IMR-90 (cell line): ENCODE data around the gene KLC4. TPM values are rescaled to one million over a fixed set of nuclear protein-coding genes. Genes with fewer than 3 reads are reported as not detected.

Source experiments
- ATAC-seq: fragments of 200-7000 bp; cut with Tn5 transposase; 2 replicates; pipeline ENCODE4 v1.9.1; 2020; ENCODE audit warnings: low read depth, mild to moderate bottlenecking, moderate library complexity
- BruUV-seq: library from RNA; stranded (reverse); fragments of 400-500 nt; replicated peaks from 2 replicates; lab custom pipeline; 2021; lab: Mats Ljungman, UMichigan
- CTCF ChIA-PET: fragments of 300-600 bp; formaldehyde crosslinking; extraction: SDS; loops from one replicate; lab custom pipeline; 2021; ENCODE audit warnings: antibody characterized with exemption; lab: Yijun Ruan, JAX
- POLR2A ChIA-PET: fragments of 300-600 bp; sonication (Branson Sonifier 250); formaldehyde crosslinking; loops from one replicate; lab custom pipeline; 2022; ENCODE audit warnings: antibody characterized with exemption; ENCODE audit not compliant: unreplicated experiment; lab: Charles Lee
- DNase-seq: peaks from one replicate; pipeline ENCODE4 v3.0.0; 2013
- H2AFZ ChIP-seq: replicated peaks from 2 replicates; pipeline ENCODE3; 2013; ENCODE audit warnings: low read length, mild to moderate bottlenecking; ENCODE audit not compliant: poor library complexity
- H2AK5ac ChIP-seq: 2 replicates; pipeline ENCODE4 v1.6.1; 2013; ENCODE audit warnings: low read depth, low read length, inconsistent platforms
- H2AK9ac ChIP-seq: replicated peaks from 2 replicates; pipeline ENCODE3; 2013; ENCODE audit warnings: mild to moderate bottlenecking, low read depth, low read length, moderate library complexity; ENCODE audit not compliant: poor library complexity
- H2BK120ac ChIP-seq: 2 replicates; pipeline ENCODE4 v1.6.1; 2013; ENCODE audit warnings: low read depth, low read length, inconsistent platforms
- H2BK15ac ChIP-seq: 3 replicates; pipeline ENCODE4 v1.6.1; 2013; ENCODE audit warnings: low read depth, low read length, inconsistent platforms
- H2BK20ac ChIP-seq: 2 replicates; pipeline ENCODE4 v1.6.1; 2013; ENCODE audit warnings: low read depth, mild to moderate bottlenecking, inconsistent platforms, low read length, moderate library complexity
- H2BK5ac ChIP-seq: 2 replicates; pipeline ENCODE4 v1.6.1; 2013; ENCODE audit warnings: mild to moderate bottlenecking, low read depth, low read length, inconsistent platforms; ENCODE audit not compliant: poor library complexity, severe bottlenecking
- H3K14ac ChIP-seq: replicated peaks from 2 replicates; pipeline ENCODE4 v1.6.1; 2013; ENCODE audit warnings: low read depth, low read length, inconsistent platforms
- H3K18ac ChIP-seq: 2 replicates; pipeline ENCODE4 v1.6.1; 2013; ENCODE audit warnings: low read depth, low read length, control low read depth
- H3K23ac ChIP-seq: 2 replicates; pipeline ENCODE4 v1.6.1; 2013; ENCODE audit warnings: low read depth, low read length, inconsistent platforms
- H3K27ac ChIP-seq: 2 replicates; pipeline ENCODE4 v1.5.1; 2013; ENCODE audit warnings: mild to moderate bottlenecking, control low read depth, low read length; ENCODE audit not compliant: insufficient read depth
- H3K27me3 ChIP-seq: 2 replicates; pipeline ENCODE4 v1.6.1; 2013; ENCODE audit warnings: low read length; ENCODE audit not compliant: control insufficient read depth, insufficient read depth
- H3K36me3 ChIP-seq: 2 replicates; pipeline ENCODE4 v1.6.1; 2013; ENCODE audit warnings: low read length, mixed read lengths; ENCODE audit not compliant: control insufficient read depth, insufficient read depth
- H3K4ac ChIP-seq: 2 replicates; pipeline ENCODE4 v1.6.1; 2013; ENCODE audit warnings: low read depth, low read length, inconsistent platforms
- H3K4me1 ChIP-seq: 2 replicates; pipeline ENCODE4 v1.6.1; 2013; ENCODE audit warnings: low read length, mixed read lengths; ENCODE audit not compliant: control insufficient read depth, insufficient read depth
- H3K4me2 ChIP-seq: 2 replicates; pipeline ENCODE4 v1.6.1; 2013; ENCODE audit warnings: low read depth, mild to moderate bottlenecking, control low read depth, low read length, moderate library complexity
- H3K4me3 ChIP-seq: 2 replicates; pipeline ENCODE4 v1.5.1; 2013; ENCODE audit warnings: low read depth, mild to moderate bottlenecking, control low read depth, low read length, moderate library complexity; ENCODE audit not compliant: insufficient read depth
- H3K56ac ChIP-seq: 2 replicates; pipeline ENCODE4 v1.6.1; 2013; ENCODE audit warnings: low read length, inconsistent platforms; ENCODE audit not compliant: insufficient read depth; ENCODE audit errors: extremely low read depth
- H3K79me1 ChIP-seq, 2 experiments: 2 replicates each; pipeline ENCODE4 v1.6.1; 2013; ENCODE audit warnings: low read length in 2 of 2, inconsistent platforms in 1 of 2, low read depth in 1 of 2
- H3K9ac ChIP-seq: 2 replicates; pipeline ENCODE4 v1.6.1; 2013; ENCODE audit warnings: low read depth, low read length, control low read depth
- H3K9me1 ChIP-seq: 2 replicates; pipeline ENCODE4 v1.6.1; 2013; ENCODE audit warnings: low read length, inconsistent platforms; ENCODE audit not compliant: insufficient read depth
- H3K9me3 ChIP-seq: 2 replicates; pipeline ENCODE4 v1.6.1; 2013; ENCODE audit warnings: low read length; ENCODE audit not compliant: control insufficient read depth, insufficient read depth
- H4K20me1 ChIP-seq: 2 replicates; pipeline ENCODE4 v1.6.1; 2013; ENCODE audit warnings: low read length, inconsistent platforms; ENCODE audit not compliant: insufficient read depth
- H4K5ac ChIP-seq: 2 replicates; pipeline ENCODE4 v1.6.1; 2013; ENCODE audit warnings: mild to moderate bottlenecking, low read depth, low read length, control low read depth
- H4K8ac ChIP-seq, 2 experiments: 2 replicates each; pipeline ENCODE4 v1.6.1; 2013; ENCODE audit warnings: low read depth in 2 of 2, low read length in 2 of 2, control low read depth in 1 of 2, inconsistent platforms in 1 of 2
- H4K91ac ChIP-seq: 2 replicates; pipeline ENCODE4 v1.6.1; 2013; ENCODE audit warnings: low read depth, low read length, inconsistent platforms; ENCODE audit not compliant: insufficient read depth
- BHLHE40 ChIP-seq: fragments of 150-350 bp; IDR thresholded peaks from 2 replicates; pipeline ENCODE4 v1.6.1; 2016; ENCODE audit warnings: mild to moderate bottlenecking, low read depth, low read length
- CHD1 ChIP-seq: IDR thresholded peaks from 2 replicates; pipeline ENCODE4 v1.6.1; 2012; ENCODE audit warnings: low read depth, low read length, improper control_type of control experiment
- FOS ChIP-seq: fragments of 150-350 bp; IDR thresholded peaks from 2 replicates; pipeline ENCODE4 v1.6.1; 2016; ENCODE audit warnings: low read depth, low read length
- MAFK ChIP-seq: IDR thresholded peaks from 2 replicates; pipeline ENCODE4 v1.6.1; 2012; ENCODE audit warnings: low read depth, low read length, improper control_type of control experiment
- MAZ ChIP-seq: IDR thresholded peaks from 2 replicates; pipeline ENCODE4 v1.6.1; 2012; ENCODE audit warnings: low read depth, mild to moderate bottlenecking, low read length, improper control_type of control experiment, moderate library complexity, borderline replicate concordance
- POLR2A ChIP-seq: IDR thresholded peaks from 2 replicates; pipeline ENCODE4 v1.6.1; 2012; ENCODE audit warnings: mild to moderate bottlenecking, low read depth, low read length
- USF2 ChIP-seq: fragments of 150-350 bp; IDR thresholded peaks from 2 replicates; pipeline ENCODE4 v1.6.1; 2017; ENCODE audit warnings: mild to moderate bottlenecking, antibody characterized with exemption, low read length, low read depth
- WGBS, 2 experiments: methylation state at CpG; one replicate each; pipeline versions ENCODE4 v1.1.5 to v1.1.7; 2013; ENCODE audit warnings: missing lambda C conversion rate in 2 of 2; ENCODE audit not compliant: insufficient read length in 1 of 2; ENCODE audit errors: extremely low coverage in 2 of 2; 5-methylcytosine and 5-hydroxymethylcytosine counted together
- dilution Hi-C: fragments of 300-500 bp; cut with HindIII; formaldehyde crosslinking; loops from one replicate; pipeline ENCODE4 v1.14.3; 2018; ENCODE audit warnings: low sequenced_read_pairs; ENCODE audit not compliant: unreplicated experiment
- in situ Hi-C: fragments of 300-500 bp; cut with MboI; formaldehyde crosslinking; loops from 3 replicates; pipeline ENCODE4 v1.14.3; 2019; ENCODE audit warnings: low sequenced_read_pairs, inconsistent platforms, mixed read lengths
- intact Hi-C: fragments of 100-400 bp; cut with micrococcal nuclease; formaldehyde crosslinking; loops from 2 replicates; pipeline ENCODE4 v1.10.0; 2022
- polyA plus RNA-seq, 3 experiments: library from polyadenylated mRNA; depleted of rRNA; stranded (reverse); fragments of >200 nt; gene quantifications; 2 replicates each; pipeline ENCODE4 v1.2.3, GENCODE V29; 2012; ENCODE audit warnings: low replicate concordance in 1 of 3
- total RNA-seq: library from RNA; depleted of rRNA; stranded (reverse); fragments of >200 nt; gene quantifications from 2 replicates; pipeline ENCODE4 v1.2.3, GENCODE V29; 2012

The KLC4 gene
- total and polyA plus RNA-seq, 2 of the 4 experiments (the other 2 are of a cell fraction), result 10.9 to 13.0 TPM

- Histone ChIP-seq H2AFZ (peak overlapping the region; percentile 93), H4K8ac (peak overlapping the region; percentile 84 to 100), H3K4me1 (peaks cover 18% of the 10 kb centered on the region), H3K9me1 (peaks cover 21% of the 10 kb centered on the region), H2BK20ac (no peak overlapping the region), H3K14ac (peak overlapping the region; percentile 98), H2AK5ac (peak overlapping the region; percentile 100), H2BK15ac (peak overlapping the region; percentile 54; the same call in 1 of the 3 replicates), H3K18ac (no peak overlapping the region; the same call in 1 of the 2 replicates), H3K4me2 (peak overlapping the region; percentile 99), H2BK120ac (peak overlapping the region; percentile 71; the same call in 1 of the 2 replicates), H2AK9ac (peak overlapping the region; percentile 100), H3K9me3 (no peaks in the 10 kb centered on the region), H3K27me3 (no peaks in the 10 kb centered on the region), H3K4ac (peak overlapping the region; percentile 98), H4K91ac (peak overlapping the region; percentile 88), H4K5ac (peak overlapping the region; percentile 99), H3K36me3 (peaks cover 47% of the 10 kb centered on the region), H3K23ac (peak overlapping the region; percentile 98; the same call in 1 of the 2 replicates), H3K56ac (peak overlapping the region; percentile 89; the same call in 1 of the 2 replicates), H3K27ac (peak overlapping the region; percentile 87), H2BK5ac (peak overlapping the region; percentile 87), H3K4me3 (peak overlapping the region; percentile 68), H3K9ac (peak overlapping the region; percentile 95; the same call in 1 of the 2 replicates), H3K79me1 (peaks cover 17 to 50% of the 10 kb centered on the region in 2 experiments; a peak in 3 of 4 replicates), H4K20me1 (no peaks in the 10 kb centered on the region)
- in situ Hi-C loops (no loop called here), intact Hi-C loops (loop anchor here (5.0 kb wide), 1 partner anchor 90 kb away; no protein-coding TSS in a partner anchor), dilution Hi-C loops (no loop called here)
- ATAC-seq (no peak), DNase-seq (no peak)
- TF ChIP-seq USF2 (no peak), MAZ (no peak), FOS (no peak), POLR2A (no peak), CHD1 (no peak), BHLHE40 (no peak), MAFK (no peak)
- ChIA-PET POLR2A (no interaction called here), CTCF (no interaction called here)
- BruUV-seq, result TSS peak; percentile 46
- WGBS, 2 experiments, result 89% methylated on average over 14 of the region's 19 CpGs; no CpG with 5 or more reads in 1 of the 2 experiments
These were observed 7.1 kb upstream of the KLC4 start for GRCh38 chr6:43052225-43052841.
